ENCODE results near the gene COA3.

COA3 gene

DNA sequence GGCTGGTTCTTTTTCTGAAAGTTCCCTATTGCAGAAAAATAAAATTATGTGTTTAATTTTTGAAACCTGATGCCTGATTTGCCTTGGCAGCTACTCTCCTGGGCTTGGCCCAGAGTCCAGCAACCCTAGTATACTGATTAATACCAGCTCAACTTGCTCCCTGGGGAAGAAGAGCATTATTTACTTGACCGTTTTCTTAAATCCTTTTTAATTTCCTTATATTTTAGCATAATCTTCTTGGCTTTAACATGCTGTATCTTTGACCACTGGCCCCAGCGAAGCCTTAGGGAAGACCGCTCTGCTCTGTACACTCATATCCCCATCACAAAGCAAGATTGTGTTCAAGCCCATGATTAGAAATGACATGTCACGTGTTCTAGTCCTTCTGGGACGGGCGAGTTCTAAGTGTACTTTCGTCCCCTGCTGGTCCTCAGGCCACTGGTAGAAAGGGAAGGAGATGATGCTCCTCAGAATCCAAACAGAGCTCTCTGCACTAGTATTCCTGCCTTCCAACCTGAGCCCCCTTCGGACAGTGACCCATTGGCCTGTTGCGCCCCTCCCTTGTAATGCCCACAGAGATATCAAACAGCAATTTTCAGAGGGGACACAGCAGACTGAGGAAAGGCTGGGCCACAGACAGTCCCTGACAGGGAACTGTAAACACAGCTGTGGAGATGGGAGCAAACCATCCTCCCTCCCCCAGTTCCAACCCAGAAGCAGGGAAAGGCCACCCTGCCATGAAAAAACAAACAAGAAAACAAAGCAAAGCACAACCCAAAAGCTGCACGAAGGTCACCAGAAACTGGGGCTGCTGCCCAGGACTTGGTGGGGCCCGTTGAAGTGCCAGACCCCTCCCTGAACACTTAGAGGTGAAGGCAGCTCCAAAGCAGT is 49.4 kb downstream of the COA3 start:
- no peak for DNase-seq

DNA sequence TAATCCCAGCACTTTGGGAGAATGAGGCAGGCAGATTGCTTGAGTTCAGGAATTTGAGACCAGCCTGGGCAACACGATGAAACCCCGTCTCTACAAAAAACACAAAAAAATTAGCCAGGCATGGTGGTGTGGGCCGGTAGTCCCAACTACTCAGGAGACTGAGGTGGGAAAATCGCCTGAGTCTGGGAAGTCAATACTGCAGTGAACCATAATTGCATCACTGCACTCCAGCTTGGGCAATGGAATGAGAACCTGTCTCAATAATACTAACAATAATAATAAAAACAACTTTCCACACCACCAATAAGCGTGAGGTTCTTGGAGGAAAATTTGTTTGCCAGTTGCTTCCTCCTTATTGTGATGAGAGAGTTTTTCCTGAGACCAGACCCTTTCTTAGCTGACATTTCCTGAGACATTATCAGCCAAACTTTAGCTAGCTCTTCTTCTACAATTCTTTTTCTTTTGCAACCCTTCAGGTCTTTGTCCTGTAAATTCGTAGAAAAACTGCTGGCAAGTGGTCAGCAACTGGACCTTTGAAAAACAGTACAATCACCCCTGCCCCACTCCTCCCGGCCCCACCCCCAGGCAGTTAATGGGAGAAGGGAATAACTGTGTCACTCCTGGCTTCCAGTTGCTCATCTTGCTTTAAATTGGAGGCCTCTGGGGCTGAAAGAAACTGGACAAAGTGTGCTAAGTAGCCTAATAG is 50.1 kb downstream of the COA3 start:
- DNase-seq, result no peak

Measured in CD4-positive, alpha-beta T cell treated with Interleukin-4 for 1 hour (primary cell).